DMS79 (cell line): ENCODE measurements around the gene FETUB.
A peak's percentile ranks its signal among the peaks of the same experiment; 100 is the strongest.

ENCODE experiments used
- DNase-seq: peaks from one replicate; lab custom pipeline; 2025; lab: John Stamatoyannopoulos, UW

FETUB gene

DNA sequence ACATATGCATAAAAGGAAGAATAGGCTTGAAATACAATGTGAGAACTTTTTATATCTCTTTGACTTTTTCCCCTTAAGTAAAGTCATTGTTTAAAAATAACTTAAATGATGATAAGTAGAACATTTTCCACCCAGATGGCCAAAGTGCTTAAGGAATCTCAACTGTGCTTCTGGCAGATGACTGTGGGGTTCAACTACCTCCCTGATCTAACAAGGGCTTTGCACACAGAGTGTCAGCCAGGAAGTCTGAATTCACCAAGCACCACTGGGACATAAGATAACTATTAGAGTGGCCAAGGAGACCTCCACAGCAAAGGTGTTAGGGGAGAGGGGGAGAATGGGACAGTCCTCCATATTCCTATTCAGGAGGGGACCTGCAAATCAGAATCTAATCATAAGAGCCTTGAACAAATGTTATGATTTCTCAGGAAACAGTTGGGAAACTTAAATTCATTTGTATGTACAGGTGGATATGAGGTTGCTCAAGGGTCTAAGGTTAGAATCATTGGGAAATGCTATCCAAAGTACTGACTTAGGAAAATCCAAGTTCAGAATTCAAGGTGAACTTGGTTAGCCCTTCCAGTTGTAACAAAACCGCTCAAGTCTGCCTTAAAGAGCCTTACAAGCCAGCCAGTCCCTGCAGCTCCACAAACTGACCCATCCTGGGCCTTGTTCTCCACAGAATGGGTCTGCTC lies at the start of gene FETUB:
FETUB (plus strand) TSS at position 622 of the 695 bp plus-strand sequence; CDS start at position 684, 62 bp downstream.
- DNase-seq = no peak

DNA sequence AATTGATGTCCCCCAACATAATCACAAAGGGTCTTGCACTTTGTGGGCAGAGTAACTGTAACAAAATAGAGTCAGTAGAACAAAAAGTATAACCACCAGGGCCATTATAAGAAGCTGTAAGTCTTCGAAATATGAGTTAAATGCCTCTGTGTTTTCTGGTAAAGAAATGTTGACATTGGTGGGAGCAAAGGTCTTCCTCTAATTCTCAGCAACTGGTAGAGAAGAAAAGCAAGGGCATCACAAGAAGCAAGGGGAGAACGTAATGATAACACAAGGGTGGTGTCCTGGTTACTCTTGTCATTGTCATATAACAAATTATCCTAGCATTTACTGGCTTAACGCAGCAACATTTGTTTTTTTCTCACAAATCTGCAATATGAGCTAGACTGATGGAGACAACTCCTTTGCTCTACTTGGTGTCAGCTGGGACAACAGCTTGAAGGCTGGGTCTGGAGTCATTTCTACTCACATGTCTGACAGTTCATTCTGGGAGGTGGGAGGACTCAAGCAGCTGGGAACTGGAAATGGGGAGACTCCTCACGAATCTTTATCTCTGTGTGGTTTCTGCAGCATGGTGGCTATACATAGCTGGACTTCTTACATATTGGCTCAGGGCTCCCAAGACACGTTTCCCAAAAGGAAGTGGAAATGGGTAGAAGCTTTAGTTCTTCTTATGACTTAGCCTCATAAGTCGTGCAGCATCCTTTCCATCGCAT lies 49.5 kb upstream of the FETUB start:
- DNase-seq = no peak

- no peak for DNase-seq
These were observed 47.5 kb upstream of the FETUB start for GRCh38 chr3:186592682-186593081.

GRCh38 chr3:186593862-186594261 lies 46.3 kb upstream of the FETUB start:
- no peak for DNase-seq

DNA sequence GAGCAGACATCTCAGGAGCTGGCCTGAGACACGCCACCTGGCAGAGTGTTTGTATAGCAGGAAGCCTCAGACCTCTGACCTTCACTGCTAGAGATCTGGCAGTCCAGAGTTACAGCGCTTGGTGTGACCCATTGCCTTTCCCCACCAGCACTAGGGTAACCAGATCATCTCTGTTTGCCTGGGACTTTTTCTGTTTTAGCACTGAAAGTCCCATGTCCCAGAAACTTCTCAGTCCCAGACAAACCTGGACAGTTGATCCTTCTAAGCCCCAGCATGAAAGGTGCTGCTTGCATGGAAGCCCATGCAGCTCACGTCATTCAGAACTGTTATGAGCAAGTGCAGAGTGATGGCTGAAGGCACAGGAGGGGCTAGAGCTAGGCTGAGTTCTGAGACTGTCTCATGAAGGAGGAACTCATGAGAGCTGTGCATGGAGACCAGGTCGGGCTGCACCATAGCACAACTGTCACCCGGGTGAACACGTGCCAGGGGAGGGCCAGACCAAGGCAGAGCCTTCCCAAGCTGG lies 45.5 kb upstream of the FETUB start:
- no peak for DNase-seq

GRCh38 chr3:186596568-186597287 lies 43.5 kb upstream of the FETUB start:
- peak; percentile 74 for DNase-seq

GRCh38 chr3:186598108-186598784 lies 42.0 kb upstream of the FETUB start:
- DNase-seq = no peak

DNA sequence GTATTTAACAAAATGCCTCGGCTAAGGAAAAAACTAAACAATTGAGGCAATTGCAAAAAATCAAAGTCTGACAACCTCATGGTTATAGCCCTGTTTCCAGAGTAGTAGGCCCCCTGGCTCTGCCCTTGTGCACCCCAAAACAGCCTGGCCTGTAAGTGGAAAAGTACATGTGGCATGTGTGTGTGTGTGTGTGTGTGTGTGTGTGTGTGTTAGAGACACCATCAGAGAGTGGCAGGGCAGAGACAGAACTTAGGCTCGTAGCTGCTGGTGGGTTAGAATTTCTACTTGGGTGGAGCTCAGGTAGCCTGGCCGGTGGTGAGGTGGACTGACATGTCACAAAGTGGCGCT lies 41.4 kb upstream of the FETUB start:
- no peak for DNase-seq

DNA sequence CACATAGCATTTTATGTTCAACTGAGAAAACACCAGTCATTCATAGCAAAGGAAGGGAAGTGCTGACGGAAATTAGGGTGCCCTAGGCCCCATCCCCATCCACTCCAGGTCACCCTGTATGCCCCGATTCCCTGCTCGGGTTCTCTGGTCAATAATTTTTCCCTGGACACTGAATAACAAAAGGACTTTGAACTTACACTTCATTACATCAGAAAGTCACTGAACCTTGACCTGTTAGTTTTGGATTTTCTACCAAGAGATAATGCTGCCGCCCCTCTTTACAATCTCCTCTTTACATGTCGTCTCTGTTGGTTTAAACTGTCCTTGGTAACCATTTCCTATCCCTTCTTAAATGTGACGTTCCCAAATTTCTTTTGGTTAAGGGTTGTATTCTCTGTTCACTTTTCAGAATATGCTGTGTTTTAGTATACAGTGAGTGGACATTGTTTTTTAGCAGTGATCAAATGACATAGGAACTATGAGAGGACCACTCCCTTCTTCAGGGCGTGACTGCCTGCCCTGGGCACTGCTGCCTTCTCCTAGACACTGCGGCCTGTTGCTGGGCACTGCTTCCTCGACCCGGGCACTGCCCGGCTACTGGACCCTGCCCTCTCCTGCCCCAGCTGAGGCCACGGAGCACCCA lies 40.9 kb upstream of the FETUB start:
- DNase-seq = no peak

DNA sequence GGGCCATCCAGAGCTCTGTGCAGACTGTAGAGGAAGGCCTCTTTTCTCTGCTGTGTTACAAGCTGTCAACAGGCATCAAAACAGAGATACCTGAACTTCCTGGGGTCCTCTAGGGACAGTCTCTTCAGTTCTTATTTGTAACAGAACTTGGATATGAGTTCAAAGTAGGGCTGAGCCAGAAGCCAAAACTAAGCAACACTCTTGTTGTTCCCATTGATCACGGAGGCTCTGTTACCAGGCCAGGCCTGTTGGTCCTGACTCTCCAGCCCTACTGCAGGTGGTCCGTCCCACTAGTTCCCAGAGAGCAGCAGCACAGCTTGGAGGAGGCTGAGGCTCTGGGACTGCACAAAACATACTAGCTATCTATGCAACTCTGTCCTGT lies 40.4 kb upstream of the FETUB start:
- DNase-seq = no peak

- no peak for DNase-seq
These were observed 39.3 kb upstream of the FETUB start for GRCh38 chr3:186600896-186601295.

GRCh38 chr3:186603159-186603558 lies 37.0 kb upstream of the FETUB start:
- DNase-seq = no peak

- DNase-seq = no peak
These were observed 35.1 kb upstream of the FETUB start for GRCh38 chr3:186605078-186605477.

GRCh38 chr3:186605561-186606545 lies 34.3 kb upstream of the FETUB start:
- DNase-seq = no peak

GRCh38 chr3:186608624-186609215 lies 31.5 kb upstream of the FETUB start:
- no peak for DNase-seq

DNA sequence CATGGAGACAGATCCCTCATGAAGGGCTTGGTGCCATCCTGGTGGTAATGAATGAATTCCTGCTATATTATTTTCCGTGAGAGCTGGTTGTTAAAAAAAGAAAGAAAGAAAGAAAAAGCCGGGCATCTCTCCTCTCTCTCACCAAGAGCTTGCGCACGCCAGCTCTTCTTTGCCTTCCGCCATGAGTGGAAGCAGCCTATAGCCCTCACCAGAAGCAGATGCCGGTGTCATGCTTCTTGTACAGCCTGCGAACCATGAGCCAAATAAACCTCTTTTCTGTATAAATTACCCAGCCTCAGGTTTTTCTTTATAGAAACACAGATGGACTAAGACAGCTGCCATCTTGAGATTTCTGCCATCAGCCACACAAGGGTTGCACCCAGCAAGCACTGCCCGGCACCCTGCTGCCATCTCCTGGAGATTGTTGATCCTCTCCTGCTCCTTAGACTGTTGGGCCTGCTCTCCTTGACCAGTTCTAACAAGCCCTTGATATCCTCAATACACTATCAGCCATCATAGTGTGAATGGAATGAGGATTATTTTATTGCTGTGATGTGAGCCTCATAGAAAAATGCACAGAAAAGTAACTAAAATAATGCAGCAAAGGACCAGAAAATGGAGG lies 30.8 kb upstream of the FETUB start:
- no peak for DNase-seq

GRCh38 chr3:186612065-186612464 lies 28.1 kb upstream of the FETUB start:
- DNase-seq = no peak

GRCh38 chr3:186612721-186613636 lies 27.2 kb upstream of the FETUB start, which contains the start of gene AHSG:
AHSG (plus strand) TSS chr3:186613060; CDS start chr3:186613142, 82 bp downstream.
- no peak for DNase-seq
